T-helper 1 cell treated with Interleukin-12 subunit alpha and Interleukin-12 subunit beta and Interleukin-4 antibody, amounts not matched to agents 30 μg/mL and 1 μg/mL, for 36 hours (primary cell): ENCODE results near the gene FTO.

Source experiments
- H3K27ac Mint-ChIP-seq: one replicate; pipeline ENCODE4 v1.8.0; 2021; ENCODE audit warnings: mild to moderate bottlenecking, mixed read lengths
- H3K27me3 Mint-ChIP-seq: one replicate; pipeline ENCODE4 v1.8.0; 2021; ENCODE audit warnings: low read depth, mixed read lengths
- H3K36me3 Mint-ChIP-seq: one replicate; pipeline ENCODE4 v1.8.0; 2021; ENCODE audit warnings: low read depth, mixed read lengths
- H3K4me1 Mint-ChIP-seq: one replicate; pipeline ENCODE4 v1.8.0; 2021; ENCODE audit warnings: low read depth, mixed read lengths
- H3K4me3 Mint-ChIP-seq: one replicate; pipeline ENCODE4 v1.8.0; 2021; ENCODE audit warnings: mild to moderate bottlenecking, moderate library complexity, mixed read lengths
- H3K9me3 Mint-ChIP-seq: one replicate; pipeline ENCODE4 v1.8.0; 2021; ENCODE audit warnings: mixed read lengths

Gene FTO

GRCh38 chr16:53998024-53998810 is 294.3 kb downstream of the FTO start:
- Mint-ChIP-seq H3K9me3 (no peaks in the 10 kb centered on the region), H3K4me3 (no peak overlapping the region), H3K27ac (no peak overlapping the region), H3K27me3 (no peaks in the 10 kb centered on the region), H3K36me3 (peaks cover 4% of the 10 kb centered on the region), H3K4me1 (no peaks in the 10 kb centered on the region)

DNA sequence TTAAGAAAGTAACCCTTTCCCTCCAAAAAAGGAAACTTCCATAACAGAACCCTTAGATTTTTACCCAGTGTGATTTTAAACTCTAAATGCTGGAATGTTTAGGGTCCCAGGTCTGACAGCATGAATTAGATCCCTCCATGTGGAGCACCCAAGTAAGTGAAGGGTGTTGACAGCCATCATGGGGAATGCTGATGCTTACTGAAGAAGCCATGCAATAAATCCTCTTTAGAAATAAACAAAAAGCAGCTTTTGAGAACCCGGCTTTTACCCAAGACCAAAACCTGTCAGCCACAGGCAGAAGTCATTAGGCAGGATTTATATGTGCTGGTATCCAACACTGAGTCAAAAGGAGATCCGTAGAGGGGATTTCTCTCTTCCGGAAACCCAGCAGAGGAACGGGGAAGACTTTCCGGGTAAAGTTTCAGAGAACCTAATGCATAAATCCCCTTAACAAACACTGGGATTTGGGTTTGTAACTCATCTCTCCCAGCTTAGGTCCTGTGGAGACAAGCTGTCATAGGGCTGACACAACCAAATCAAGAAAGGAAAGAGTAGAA is 295.1 kb downstream of the FTO start:
- Mint-ChIP-seq H3K27me3 (no peaks in the 10 kb centered on the region), H3K4me1 (no peaks in the 10 kb centered on the region), H3K9me3 (no peaks in the 10 kb centered on the region), H3K36me3 (peaks cover 4% of the 10 kb centered on the region), H3K27ac (no peak overlapping the region), H3K4me3 (no peak overlapping the region)

DNA sequence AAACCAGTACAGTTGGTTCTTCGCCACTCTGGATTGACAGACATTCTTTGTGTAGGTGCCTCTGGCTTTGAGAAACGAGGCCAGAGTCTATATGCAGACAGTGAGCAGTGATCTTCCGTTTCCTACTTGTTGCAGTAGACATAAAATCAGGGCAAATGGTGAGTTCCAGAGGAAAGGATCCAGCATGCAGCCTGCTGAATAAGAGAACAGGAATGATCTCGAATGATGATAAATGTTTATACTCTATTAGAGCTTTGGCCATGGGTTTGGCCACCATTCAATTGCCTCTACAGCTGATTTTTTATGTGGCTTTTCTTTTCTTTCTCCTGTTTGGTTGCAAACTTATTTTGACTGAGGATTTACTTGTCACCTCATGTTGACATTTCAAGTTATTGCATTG is 295.9 kb downstream of the FTO start:
- no peak overlapping the region for H3K4me3 Mint-ChIP-seq
- H3K4me1 Mint-ChIP-seq: no peaks in the 10 kb centered on the region
- no peaks in the 10 kb centered on the region for H3K9me3 Mint-ChIP-seq
- H3K27me3 Mint-ChIP-seq: no peaks in the 10 kb centered on the region
- H3K36me3 Mint-ChIP-seq: peaks cover 4% of the 10 kb centered on the region
- H3K27ac Mint-ChIP-seq: no peak overlapping the region

DNA sequence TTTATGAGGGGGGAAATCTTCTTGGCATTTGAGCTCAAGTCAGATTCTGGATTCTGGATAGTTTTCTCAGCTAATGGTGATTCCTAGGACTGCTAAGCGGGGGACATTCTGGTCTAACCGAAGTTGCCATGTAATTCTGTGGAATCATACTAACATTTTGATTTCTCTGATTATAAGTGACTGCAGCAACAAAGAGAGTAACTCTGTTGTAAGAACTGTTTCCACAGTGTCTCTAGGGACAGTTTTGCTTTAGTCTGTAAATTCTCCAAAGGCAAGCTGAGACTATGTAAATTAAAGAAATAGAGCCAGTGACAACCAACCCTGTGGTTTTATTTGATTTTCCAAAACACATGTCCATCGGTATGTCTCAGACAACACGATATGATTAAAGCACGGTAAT is 296.4 kb downstream of the FTO start:
- Mint-ChIP-seq H3K27me3 (no peaks in the 10 kb centered on the region), H3K9me3 (no peaks in the 10 kb centered on the region), H3K27ac (no peak overlapping the region), H3K36me3 (peaks cover 4% of the 10 kb centered on the region), H3K4me3 (no peak overlapping the region), H3K4me1 (no peaks in the 10 kb centered on the region)

DNA sequence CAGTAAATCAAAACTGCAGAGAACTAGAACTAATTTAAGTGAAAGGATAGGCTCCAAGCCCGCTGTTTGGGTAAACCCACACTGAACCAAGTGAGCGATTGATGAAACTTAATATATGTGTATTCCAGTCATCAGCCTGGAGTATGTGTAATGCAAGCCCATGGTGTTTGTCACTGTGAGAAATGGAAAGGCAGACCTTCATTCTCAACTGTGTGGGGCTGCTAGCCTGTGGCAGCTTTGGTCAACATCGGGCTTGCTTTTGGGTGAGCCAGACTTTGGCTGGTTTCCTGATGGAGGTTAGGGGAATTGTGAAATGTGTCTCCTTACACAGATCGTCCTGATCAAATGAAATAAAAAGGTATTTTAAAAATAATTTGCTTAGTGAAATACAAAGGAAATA is 302.7 kb downstream of the FTO start:
- no peaks in the 10 kb centered on the region for H3K36me3 Mint-ChIP-seq
- H3K27ac Mint-ChIP-seq: no peak overlapping the region
- H3K4me3 Mint-ChIP-seq: no peak overlapping the region
- peaks cover 6% of the 10 kb centered on the region for H3K9me3 Mint-ChIP-seq
- no peaks in the 10 kb centered on the region for H3K4me1 Mint-ChIP-seq
- no peaks in the 10 kb centered on the region for H3K27me3 Mint-ChIP-seq

DNA sequence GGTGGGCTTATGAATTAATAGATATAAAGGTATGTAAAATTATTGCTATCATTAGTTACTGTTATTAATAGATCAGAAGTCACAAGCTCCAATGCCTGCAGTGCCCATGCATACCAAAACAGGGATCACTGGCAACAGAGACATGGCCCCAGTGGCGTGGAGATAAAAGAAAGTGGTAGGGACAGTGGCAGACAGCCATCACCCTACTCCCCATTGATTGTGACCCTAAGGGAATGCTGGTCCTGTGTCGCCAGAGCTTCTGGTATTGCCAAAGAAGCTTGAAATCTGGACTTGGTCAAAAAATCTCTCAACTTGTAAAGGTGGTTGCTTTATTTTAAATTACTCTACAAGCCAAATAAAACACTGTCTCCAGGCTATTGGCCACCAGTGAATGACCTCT is 303.5 kb downstream of the FTO start:
- no peaks in the 10 kb centered on the region for H3K27me3 Mint-ChIP-seq
- H3K36me3 Mint-ChIP-seq: no peaks in the 10 kb centered on the region
- H3K27ac Mint-ChIP-seq: no peak overlapping the region
- H3K4me3 Mint-ChIP-seq: no peak overlapping the region
- H3K4me1 Mint-ChIP-seq: no peaks in the 10 kb centered on the region
- H3K9me3 Mint-ChIP-seq: peaks cover 6% of the 10 kb centered on the region

GRCh38 chr16:54009464-54010176 is 305.7 kb downstream of the FTO start:
- Mint-ChIP-seq H3K4me1 (peaks cover 5% of the 10 kb centered on the region), H3K9me3 (peaks cover 9% of the 10 kb centered on the region), H3K36me3 (no peaks in the 10 kb centered on the region), H3K27ac (no peak overlapping the region), H3K27me3 (no peaks in the 10 kb centered on the region), H3K4me3 (no peak overlapping the region)

DNA sequence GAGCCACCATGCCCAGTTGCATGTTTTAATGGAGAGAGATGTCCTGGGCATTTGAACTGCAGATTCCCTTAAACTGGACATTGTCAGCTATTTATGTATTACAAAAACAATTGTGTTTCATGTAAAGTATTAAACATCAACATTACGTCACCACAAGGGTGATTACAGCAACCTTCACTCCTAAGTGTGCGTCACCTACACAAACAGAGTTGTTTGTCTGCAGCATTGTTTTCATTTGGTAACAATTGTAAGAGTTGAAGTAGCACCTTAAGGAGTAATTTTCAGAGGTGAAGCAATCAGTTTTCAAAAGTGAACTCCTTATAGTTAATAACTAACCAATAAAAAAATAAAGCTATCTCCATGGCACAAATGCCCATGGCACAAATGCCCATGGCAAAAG is 311.2 kb downstream of the FTO start:
- Mint-ChIP-seq H3K4me1 (peaks cover 5% of the 10 kb centered on the region), H3K9me3 (peaks cover 21% of the 10 kb centered on the region), H3K27me3 (no peaks in the 10 kb centered on the region), H3K27ac (no peak overlapping the region), H3K36me3 (no peaks in the 10 kb centered on the region), H3K4me3 (no peak overlapping the region)

DNA sequence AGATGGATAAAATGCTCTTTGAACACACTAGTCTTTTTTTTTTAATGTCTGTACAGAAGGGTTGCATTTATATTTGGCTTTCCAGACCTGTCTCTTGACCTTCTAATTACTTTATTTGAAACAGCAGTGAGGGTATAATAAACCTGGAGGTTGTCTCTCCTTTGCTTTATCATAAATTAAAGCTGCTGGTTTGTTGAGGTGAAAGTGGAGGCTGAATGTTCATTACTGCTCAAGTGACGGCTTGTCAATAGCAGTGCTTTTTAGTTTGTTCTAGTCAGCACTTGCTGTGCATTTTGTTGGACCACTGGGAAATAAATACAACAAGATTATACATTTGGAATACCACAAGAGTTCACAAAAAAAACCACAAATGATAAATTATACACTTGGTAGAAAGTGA is 318.4 kb downstream of the FTO start:
- Mint-ChIP-seq H3K36me3 (no peaks in the 10 kb centered on the region), H3K4me3 (no peak overlapping the region), H3K27me3 (no peaks in the 10 kb centered on the region), H3K27ac (no peak overlapping the region), H3K4me1 (no peaks in the 10 kb centered on the region), H3K9me3 (peaks cover 12% of the 10 kb centered on the region)

- H3K27me3 Mint-ChIP-seq: no peaks in the 10 kb centered on the region
- H3K36me3 Mint-ChIP-seq: no peaks in the 10 kb centered on the region
- no peak overlapping the region for H3K4me3 Mint-ChIP-seq
- no peak overlapping the region for H3K27ac Mint-ChIP-seq
- H3K9me3 Mint-ChIP-seq: peaks cover 10% of the 10 kb centered on the region
- H3K4me1 Mint-ChIP-seq: no peaks in the 10 kb centered on the region
Observed at GRCh38 chr16:54026456-54026855, 322.5 kb downstream of the FTO start.

DNA sequence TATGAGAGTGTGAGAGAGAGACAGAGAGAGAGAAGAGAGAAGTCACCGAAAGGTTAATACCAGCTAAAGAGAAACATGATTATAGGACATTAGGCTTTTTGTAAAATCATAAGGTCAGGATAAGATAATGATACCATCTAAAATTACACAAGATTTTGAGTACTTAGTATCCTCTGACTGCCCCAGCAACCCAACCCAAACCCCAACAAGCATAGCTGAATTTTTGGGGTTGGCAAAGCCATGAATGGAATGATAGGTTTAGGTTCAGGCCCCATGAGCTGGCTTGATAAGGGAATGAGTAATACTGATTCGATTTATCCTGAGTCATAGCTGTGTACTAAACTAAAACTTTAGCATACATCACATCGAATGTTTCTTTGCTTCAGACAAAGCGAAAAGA is 323.1 kb downstream of the FTO start:
- Mint-ChIP-seq H3K27ac (no peak overlapping the region), H3K4me3 (no peak overlapping the region), H3K9me3 (peaks cover 13% of the 10 kb centered on the region), H3K4me1 (no peaks in the 10 kb centered on the region), H3K27me3 (no peaks in the 10 kb centered on the region), H3K36me3 (no peaks in the 10 kb centered on the region)

DNA sequence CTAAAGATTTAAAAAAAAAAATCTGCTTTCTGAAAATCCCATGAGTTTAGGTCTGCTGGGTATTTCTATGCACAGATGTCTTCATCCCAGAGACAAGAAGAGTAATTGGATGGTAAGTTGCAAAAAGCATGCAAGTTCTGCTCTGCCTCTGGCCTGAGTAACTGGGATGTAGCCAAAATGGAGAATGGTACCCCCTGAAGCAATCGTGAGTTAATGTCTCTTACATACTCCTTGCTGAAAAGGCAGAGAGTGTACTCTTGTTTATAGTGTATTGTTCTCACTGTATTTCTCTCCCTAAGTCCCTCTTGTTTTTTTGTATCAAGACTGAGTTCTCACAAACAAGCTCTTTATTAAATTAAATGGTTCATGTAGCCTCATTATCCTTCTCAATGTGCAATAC is 323.6 kb downstream of the FTO start:
- H3K27me3 Mint-ChIP-seq: no peaks in the 10 kb centered on the region
- H3K4me1 Mint-ChIP-seq: no peaks in the 10 kb centered on the region
- H3K9me3 Mint-ChIP-seq: peaks cover 13% of the 10 kb centered on the region
- H3K36me3 Mint-ChIP-seq: no peaks in the 10 kb centered on the region
- no peak overlapping the region for H3K4me3 Mint-ChIP-seq
- no peak overlapping the region for H3K27ac Mint-ChIP-seq

DNA sequence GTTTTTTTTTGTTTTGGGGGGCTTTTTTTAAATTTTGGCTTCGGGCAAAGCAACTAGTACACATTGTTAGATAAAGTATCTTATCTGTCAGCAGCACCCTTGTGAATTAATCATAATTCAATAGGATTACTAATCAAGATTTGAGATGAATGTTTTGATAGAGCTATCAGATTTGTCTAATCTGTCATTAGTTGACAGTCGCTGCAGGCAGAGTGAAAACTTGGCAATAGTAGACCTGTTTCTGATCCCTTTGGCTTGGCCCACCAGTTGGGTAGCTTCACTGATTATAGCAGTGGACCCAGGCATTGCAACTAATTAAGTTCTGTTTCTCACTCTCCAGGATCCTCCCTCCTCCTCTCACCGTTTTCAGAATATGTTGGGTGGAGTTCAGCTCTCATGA is 324.0 kb downstream of the FTO start:
- Mint-ChIP-seq H3K4me1 (no peaks in the 10 kb centered on the region), H3K27me3 (no peaks in the 10 kb centered on the region), H3K27ac (no peak overlapping the region), H3K9me3 (peaks cover 13% of the 10 kb centered on the region), H3K36me3 (no peaks in the 10 kb centered on the region), H3K4me3 (no peak overlapping the region)

GRCh38 chr16:54030451-54030850 is 326.5 kb downstream of the FTO start:
- no peaks in the 10 kb centered on the region for H3K4me1 Mint-ChIP-seq
- H3K36me3 Mint-ChIP-seq: no peaks in the 10 kb centered on the region
- no peak overlapping the region for H3K4me3 Mint-ChIP-seq
- peaks cover 13% of the 10 kb centered on the region for H3K9me3 Mint-ChIP-seq
- H3K27ac Mint-ChIP-seq: no peak overlapping the region
- no peaks in the 10 kb centered on the region for H3K27me3 Mint-ChIP-seq

DNA sequence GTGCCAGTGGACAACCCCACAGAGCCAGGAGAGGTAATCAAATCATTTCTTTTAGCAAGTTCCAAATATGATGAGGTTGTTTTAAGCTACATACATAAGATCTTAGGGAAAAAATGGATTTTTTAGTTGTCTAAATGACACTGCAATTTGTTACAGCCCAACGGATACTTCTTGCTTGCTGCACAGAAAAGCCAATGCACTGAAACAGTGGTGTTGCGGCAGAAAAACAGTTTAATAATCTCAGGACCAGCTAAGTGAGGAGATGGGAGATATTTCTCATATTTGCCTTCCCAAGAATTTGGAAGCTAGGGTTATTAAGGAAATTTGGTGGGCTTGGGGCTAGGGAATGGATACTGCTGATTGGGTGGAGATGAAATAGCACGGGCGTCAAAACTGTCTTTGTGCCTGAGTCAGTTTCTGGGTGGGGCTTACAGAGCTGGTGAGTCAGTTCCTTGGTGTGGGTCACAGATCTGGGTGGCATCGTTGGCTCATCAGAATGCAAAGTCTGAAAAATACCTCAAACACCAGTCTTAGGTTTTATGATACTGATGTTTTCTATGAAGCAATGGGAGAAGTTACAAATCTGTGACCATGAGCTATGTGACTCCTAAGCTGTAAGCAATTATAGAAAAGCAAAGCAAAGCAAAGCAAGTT is 327.3 kb downstream of the FTO start:
- Mint-ChIP-seq H3K27me3 (no peaks in the 10 kb centered on the region), H3K4me1 (no peaks in the 10 kb centered on the region), H3K4me3 (no peak overlapping the region), H3K36me3 (no peaks in the 10 kb centered on the region), H3K27ac (no peak overlapping the region), H3K9me3 (peaks cover 13% of the 10 kb centered on the region)
